Calu3 (cell line): ENCODE measurements around the gene DALRD3. TPM values are rescaled to one million over a fixed set of nuclear protein-coding genes. Genes with fewer than 3 reads are reported as not detected.

Experiments used
- BruUV-seq: library from RNA; stranded (reverse); fragments of 400-500 nt; replicated peaks from 2 replicates; lab custom pipeline; 2021; lab: Mats Ljungman, UMichigan
- CTCF ChIA-PET: fragments of 300-600 bp; sonication (Branson Sonifier 250); formaldehyde crosslinking; loops from one replicate; lab custom pipeline; 2022; ENCODE audit warnings: antibody characterized with exemption; lab: Charles Lee
- DNase-seq: peaks from one replicate; pipeline ENCODE4 v3.0.0; 2022
- H3K27ac Mint-ChIP-seq: one replicate; pipeline ENCODE4 v1.8.0; 2022; ENCODE audit warnings: mixed read lengths; ENCODE audit not compliant: unreplicated experiment
- H3K27me3 Mint-ChIP-seq: one replicate; pipeline ENCODE4 v1.8.0; 2022; ENCODE audit warnings: mixed read lengths; ENCODE audit not compliant: unreplicated experiment
- H3K36me3 Mint-ChIP-seq: one replicate; pipeline ENCODE4 v1.8.0; 2022; ENCODE audit warnings: mild to moderate bottlenecking, moderate library complexity, mixed read lengths; ENCODE audit not compliant: insufficient read depth, unreplicated experiment
- H3K4me1 Mint-ChIP-seq: one replicate; pipeline ENCODE4 v1.8.0; 2022; ENCODE audit warnings: mild to moderate bottlenecking, low read depth, mixed read lengths; ENCODE audit not compliant: unreplicated experiment
- H3K4me3 Mint-ChIP-seq: one replicate; pipeline ENCODE4 v1.8.0; 2022; ENCODE audit warnings: mild to moderate bottlenecking, low read depth, moderate library complexity, mixed read lengths; ENCODE audit not compliant: unreplicated experiment
- H3K9me3 Mint-ChIP-seq: one replicate; pipeline ENCODE4 v1.8.0; 2022; ENCODE audit warnings: low read depth, mixed read lengths; ENCODE audit not compliant: unreplicated experiment
- CTCF ChIP-seq: fragments of 200-600 bp; IDR thresholded peaks from one replicate; pipeline ENCODE4 v1.8.0; 2022; ENCODE audit warnings: antibody characterized with exemption; ENCODE audit not compliant: unreplicated experiment
- intact Hi-C: fragments of 100-400 bp; cut with micrococcal nuclease; formaldehyde crosslinking; loops from one replicate; pipeline ENCODE4 v1.10.0; 2022; ENCODE audit not compliant: unreplicated experiment
- total RNA-seq: library from RNA; stranded (reverse); gene quantifications from 2 replicates; pipeline ENCODE4 v1.2.3, GENCODE V29; 2022

The DALRD3 gene
- total RNA-seq, 1 experiment from 2014 or later = 40.9 TPM

- TF ChIP-seq CTCF = no peak
- intact Hi-C loops = no loop called here
- Mint-ChIP-seq H3K27ac (no peak overlapping the region), H3K4me3 (no peak overlapping the region), H3K36me3 (peaks cover 99% of the 10 kb centered on the region), H3K27me3 (no peaks in the 10 kb centered on the region), H3K9me3 (no peaks in the 10 kb centered on the region), H3K4me1 (peaks cover 24% of the 10 kb centered on the region)
- DNase-seq = no peak
- no TSS peak for BruUV-seq
- CTCF ChIA-PET = no interaction called here
Observed at GRCh38 chr3:49024449-49024848, 6.1 kb upstream of the DALRD3 start.

GRCh38 chr3:49023775-49024174, 5.4 kb upstream of the DALRD3 start:
- no TSS peak for BruUV-seq
- intact Hi-C loops = no loop called here
- no peak for DNase-seq
- no peaks in the 10 kb centered on the region for H3K27me3 Mint-ChIP-seq
- CTCF ChIA-PET = no interaction called here
- H3K36me3 Mint-ChIP-seq = peaks cover 98% of the 10 kb centered on the region
- no peak for TF ChIP-seq CTCF
- H3K4me1 Mint-ChIP-seq = peaks cover 18% of the 10 kb centered on the region
- no peak overlapping the region for H3K27ac Mint-ChIP-seq
- H3K9me3 Mint-ChIP-seq = no peaks in the 10 kb centered on the region
- H3K4me3 Mint-ChIP-seq = peak overlapping the region; percentile 74

GRCh38 chr3:49022688-49023171, 4.3 kb upstream of the DALRD3 start:
- Mint-ChIP-seq H3K27me3 (no peaks in the 10 kb centered on the region), H3K9me3 (no peaks in the 10 kb centered on the region), H3K27ac (peak overlapping the region; percentile 73), H3K4me1 (peaks cover 8% of the 10 kb centered on the region), H3K4me3 (peak overlapping the region; percentile 74), H3K36me3 (peaks cover 98% of the 10 kb centered on the region)
- DNase-seq = no peak
- intact Hi-C loops = no loop called here
- BruUV-seq = no TSS peak
- no peak for TF ChIP-seq CTCF
- CTCF ChIA-PET = interaction anchor here (0.8 to 2.0 kb wide), 2 partner anchors 9 to 15 kb away, joined by 4 to 8 read pairs; partner anchors contain the start of gene WDR6

GRCh38 chr3:49021813-49022687, 3.7 kb upstream of the DALRD3 start, which contains the start of gene NDUFAF3:
Gene NDUFAF3 (plus strand): TSS chr3:49022121. CDS start chr3:49022145, 24 bp downstream.
- peak; percentile 87 for TF ChIP-seq CTCF
- H3K27ac Mint-ChIP-seq = peak within 1 kb of the TSS; percentile 88
- peaks cover 98% of the 10 kb centered on the region for H3K36me3 Mint-ChIP-seq
- H3K4me3 Mint-ChIP-seq = peak within 1 kb of the TSS; percentile 74
- peak; percentile 97 for DNase-seq
- TSS peak; percentile 41 for BruUV-seq
- no peaks in the 10 kb centered on the region for H3K27me3 Mint-ChIP-seq
- intact Hi-C loops = no loop called here
- no peaks in the 10 kb centered on the region for H3K9me3 Mint-ChIP-seq
- H3K4me1 Mint-ChIP-seq = peaks cover 3% of the 10 kb centered on the region
- CTCF ChIA-PET = interaction anchor here (0.5 to 2.0 kb wide), 8 partner anchors 9 to 318 kb away, joined by 3 to 8 read pairs (median 4); partner anchors contain the start of genes QRICH1, USP4 and WDR6
